GM13977 (cell line): ENCODE data around the gene PLD1.

Experiments
- DNase-seq: peaks from one replicate; pipeline ENCODE4 v3.0.0; 2012; ENCODE audit warnings: low spot score
- in situ Hi-C: fragments of 300-500 bp; cut with MboI; formaldehyde crosslinking; loops from one replicate; pipeline ENCODE4 v1.12.0; 2022; ENCODE audit warnings: low sequenced_read_pairs, low pct_unique_long_range_greater_than_20kb, mixed read lengths, inconsistent platforms; ENCODE audit not compliant: unreplicated experiment
- TF ChIP-seq, protein P1 (sequence below): IDR thresholded peaks from 2 replicates; pipeline ENCODE4 v1.5.1; 2012; ENCODE audit warnings: mild to moderate bottlenecking, control low read depth; ENCODE audit not compliant: insufficient read depth; ENCODE audit errors: extremely low read depth, missing control alignments

The PLD1 gene

DNA sequence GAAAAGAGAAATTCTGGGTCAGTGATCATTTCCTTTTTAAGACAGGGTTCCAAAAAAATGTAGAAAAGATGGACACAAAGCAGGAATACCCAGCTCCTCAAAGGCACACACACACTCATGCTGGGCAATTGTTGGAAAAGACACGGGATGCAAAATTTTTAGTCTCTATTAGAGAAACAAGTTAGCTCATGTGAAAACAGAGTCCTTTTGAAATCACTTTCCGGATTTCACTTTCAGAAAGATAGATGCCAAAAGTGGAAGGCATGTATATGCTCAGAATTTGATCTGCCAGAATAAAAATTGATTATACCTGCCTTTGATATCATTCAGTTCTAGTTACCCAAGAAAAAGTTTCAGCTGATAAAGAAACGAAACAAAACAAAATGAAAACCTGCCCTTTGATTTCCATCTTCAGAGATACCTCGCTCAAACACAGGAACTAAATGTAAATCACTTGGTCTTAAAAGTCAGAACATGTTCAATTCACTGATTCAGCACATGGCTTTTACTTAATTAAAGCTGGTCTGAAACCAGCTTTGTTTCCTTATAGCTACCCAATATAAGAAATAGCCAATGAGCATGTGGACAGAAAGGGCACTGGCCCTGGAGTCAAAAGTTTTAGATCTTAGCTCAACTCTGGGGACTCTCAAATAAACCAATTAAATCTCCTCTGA, 52.8 kb downstream of the PLD1 start:
- TF ChIP-seq, protein P1, sequence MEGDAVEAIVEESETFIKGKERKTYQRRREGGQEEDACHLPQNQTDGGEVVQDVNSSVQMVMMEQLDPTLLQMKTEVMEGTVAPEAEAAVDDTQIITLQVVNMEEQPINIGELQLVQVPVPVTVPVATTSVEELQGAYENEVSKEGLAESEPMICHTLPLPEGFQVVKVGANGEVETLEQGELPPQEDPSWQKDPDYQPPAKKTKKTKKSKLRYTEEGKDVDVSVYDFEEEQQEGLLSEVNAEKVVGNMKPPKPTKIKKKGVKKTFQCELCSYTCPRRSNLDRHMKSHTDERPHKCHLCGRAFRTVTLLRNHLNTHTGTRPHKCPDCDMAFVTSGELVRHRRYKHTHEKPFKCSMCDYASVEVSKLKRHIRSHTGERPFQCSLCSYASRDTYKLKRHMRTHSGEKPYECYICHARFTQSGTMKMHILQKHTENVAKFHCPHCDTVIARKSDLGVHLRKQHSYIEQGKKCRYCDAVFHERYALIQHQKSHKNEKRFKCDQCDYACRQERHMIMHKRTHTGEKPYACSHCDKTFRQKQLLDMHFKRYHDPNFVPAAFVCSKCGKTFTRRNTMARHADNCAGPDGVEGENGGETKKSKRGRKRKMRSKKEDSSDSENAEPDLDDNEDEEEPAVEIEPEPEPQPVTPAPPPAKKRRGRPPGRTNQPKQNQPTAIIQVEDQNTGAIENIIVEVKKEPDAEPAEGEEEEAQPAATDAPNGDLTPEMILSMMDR = no peak
- in situ Hi-C loops = no loop called here

DNA sequence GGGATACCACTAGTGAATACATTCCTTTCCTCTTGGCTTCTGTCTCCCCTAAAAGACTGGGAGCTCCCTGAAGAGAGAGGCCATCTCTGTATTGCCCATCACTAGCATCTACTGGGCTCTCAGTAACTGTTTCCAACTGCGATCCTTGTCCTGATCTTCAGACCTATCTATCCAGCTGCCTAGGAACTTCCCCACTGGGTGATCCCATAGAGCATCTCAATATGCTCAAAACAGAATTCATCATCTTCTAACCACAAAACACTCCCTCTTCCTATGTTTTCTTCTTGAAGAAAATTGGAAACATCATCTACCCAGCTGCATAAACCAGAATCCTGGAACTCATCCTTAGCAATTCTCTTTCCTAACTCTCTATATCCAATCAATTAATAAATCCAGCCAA, 54.6 kb downstream of the PLD1 start:
- no peak for DNase-seq
- TF ChIP-seq, protein P1 = no peak
- in situ Hi-C loops = no loop called here

More for the DNA sequence above, 52.8 kb downstream of the PLD1 start:
- DNase-seq = no peak

DNA sequence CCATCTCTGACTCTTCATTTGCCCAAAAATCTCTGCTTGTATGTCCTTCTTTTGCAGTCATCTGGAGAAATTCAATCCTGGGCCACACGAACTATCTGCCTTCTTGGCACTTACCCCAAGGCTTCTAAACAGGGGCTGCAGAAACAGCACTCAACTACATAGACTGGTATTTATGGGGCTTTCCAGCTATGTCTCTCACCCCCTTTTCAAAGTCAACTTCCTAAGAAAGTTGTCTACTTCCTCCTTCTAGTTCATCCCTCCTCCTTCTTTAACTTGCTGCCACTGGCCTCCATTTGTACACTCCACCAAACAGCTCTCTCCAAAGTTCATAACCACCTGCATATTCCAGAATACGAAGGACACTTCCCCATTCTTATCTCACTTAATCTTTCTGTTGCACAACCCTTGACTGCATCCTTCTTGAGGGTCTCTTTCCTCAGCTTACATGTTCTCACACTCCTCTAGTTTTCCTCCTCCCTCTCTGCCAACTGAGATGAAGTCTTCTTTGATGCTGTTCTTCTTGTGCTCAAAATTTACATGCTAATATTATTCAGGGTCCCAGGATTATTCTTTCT, 55.2 kb downstream of the PLD1 start:
- in situ Hi-C loops = no loop called here
- DNase-seq = no peak
- TF ChIP-seq, protein P1 = no peak

DNA sequence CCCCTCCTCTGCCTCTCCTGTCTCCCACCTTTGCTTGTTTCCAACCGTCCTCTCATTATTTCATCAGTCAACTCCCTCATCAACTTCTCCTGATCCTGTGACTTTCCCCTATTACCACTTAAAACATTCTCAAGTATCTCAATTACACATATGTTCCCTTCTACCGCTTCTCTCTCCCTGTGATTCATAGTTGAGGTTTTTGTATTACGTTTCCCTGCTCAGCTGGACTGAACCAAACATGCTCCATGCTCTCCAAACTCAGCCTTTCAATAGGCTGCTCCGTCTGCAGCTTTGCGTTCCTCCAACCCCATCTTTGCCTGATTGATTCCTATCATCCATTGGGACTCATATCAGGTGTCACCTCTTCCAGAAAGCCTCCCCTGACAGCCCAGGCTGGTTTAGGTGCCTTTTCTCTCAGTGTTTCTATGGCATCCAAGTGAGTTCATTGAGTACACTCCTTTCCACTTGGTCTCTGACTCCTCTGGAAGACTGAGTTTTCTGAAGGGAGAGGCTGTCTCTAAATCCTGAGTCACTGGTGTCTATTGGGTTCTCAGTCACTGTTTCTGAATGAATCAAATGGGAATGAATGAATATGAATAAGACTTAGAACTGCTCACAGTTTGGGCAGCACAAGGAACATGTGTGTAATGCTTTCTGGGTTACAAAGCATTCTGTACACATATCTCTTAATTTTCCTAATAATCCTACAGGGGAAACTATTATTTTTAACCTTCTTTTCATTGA, 56.4 kb downstream of the PLD1 start:
- no peak for DNase-seq
- in situ Hi-C loops = no loop called here
- TF ChIP-seq, protein P1 = no peak

DNA sequence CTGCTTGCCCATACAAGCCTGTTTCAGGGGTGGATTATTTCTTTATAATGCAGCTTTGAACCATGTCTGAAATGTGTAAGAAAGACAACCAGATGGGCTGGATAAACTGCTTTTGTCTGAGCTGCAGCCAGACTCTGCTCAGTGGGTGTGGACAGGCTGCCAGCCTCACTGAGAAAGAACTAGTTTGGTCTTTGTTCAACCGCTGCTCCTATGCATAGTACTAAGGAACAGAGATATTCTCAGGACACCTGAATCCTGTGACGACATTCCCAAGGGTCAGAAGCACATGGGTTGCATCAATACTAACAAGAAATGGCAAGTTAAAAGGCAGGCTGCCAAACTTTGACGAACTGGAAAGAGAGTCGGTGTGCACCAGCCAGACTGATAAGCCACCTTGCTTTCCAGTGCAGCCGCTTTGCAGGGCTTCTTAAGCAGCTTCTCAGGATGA, 57.2 kb downstream of the PLD1 start:
- in situ Hi-C loops = no loop called here
- DNase-seq = no peak
- TF ChIP-seq, protein P1 = no peak

DNA sequence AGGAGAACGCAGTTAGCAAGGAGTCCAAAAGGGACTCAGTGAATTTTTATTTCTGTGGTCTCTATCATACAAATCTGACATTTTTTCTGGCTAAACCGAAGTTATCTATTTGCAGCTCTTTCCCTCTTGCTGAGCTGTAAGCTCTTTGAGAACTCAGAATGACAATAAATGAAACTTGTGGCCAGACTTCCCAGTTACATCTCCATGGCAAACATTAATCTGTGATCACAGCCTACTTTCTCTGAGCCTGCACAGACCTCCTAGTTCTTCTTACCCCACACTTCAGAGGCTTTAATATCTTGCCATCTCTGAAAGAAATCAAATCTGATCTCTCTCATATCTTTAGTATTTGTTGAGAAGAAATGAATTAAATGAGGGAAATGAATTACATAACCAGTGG, 58.0 kb downstream of the PLD1 start:
- no peak for DNase-seq
- in situ Hi-C loops = no loop called here
- TF ChIP-seq, protein P1 = no peak
